ENCODE results near the gene SRSF4. TPM values are rescaled to one million over a fixed set of nuclear protein-coding genes. Genes with fewer than 3 reads are reported as not detected.

SRSF4 gene
- total and polyA plus RNA-seq, 4 experiments from 2014 or later: 60.2 to 104 (median 85.1) TPM

DNA sequence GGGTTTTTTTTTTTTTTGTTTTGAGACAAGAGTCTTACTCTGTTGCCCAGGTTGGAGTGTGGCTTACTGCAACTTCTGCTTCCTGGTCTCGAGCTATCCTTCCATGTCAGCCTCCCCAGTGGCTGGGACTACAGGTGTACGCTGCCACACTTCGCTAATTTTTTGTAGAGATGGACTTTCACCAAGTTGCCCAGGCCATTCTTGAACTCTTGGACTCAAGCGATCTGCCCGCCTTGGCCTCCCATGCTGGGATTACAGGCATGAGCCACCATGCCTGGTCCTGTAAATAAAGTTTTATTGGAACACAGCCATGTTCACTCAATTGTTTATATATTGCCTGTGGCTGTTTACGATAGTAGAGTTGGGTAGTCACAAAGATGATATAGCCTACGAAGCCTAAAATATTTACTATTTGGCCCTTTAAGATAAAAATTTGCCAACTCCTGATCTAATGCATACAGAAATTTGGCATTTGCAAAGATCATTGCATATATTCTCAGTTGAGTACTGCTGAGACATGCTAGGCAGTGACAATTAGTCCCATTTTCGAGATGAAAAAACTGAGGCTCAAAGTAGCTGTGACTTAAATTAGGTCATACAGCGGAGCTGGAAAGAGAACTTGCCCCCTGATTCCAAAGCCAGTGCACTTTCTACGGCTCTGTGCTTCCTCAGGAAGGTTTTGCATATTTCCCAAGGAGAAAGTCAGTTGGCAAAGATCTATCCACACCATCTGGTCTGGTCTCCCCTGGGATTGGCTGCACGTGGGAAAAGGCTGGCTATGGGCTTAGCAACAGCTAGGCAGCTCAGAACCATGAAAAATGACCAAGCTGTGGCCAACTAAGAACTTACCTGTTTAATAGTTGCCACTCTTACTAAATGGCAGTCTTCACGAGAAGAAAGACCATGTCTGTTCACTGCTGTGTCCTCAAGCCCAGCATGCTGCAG is 29.7 kb upstream of the SRSF4 start:
- no peaks in the 10 kb centered on the region for H3K27me3 Mint-ChIP-seq
- Histone ChIP-seq H3K9me3 (ENCODE audit: control insufficient read depth in 1 of 2, low read length in 2 of 2) (no peaks in the 10 kb centered on the region), H3K4me1 (ENCODE audit: insufficient read depth, low read length) (no peaks in the 10 kb centered on the region), H3K27me3 (ENCODE audit: insufficient read depth, low read length) (no peaks in the 10 kb centered on the region), H3K36me3 (ENCODE audit: insufficient read depth, low read length) (no peaks in the 10 kb centered on the region), H3K27ac (ENCODE audit: low read depth, low read length) (no peak overlapping the region), H3K4me3 (ENCODE audit: low read length in 2 of 2) (no peak overlapping the region)
- ChIA-PET CTCF (ENCODE audit: partially characterized antibody) (interaction anchor here (1.5 kb wide), 1 partner anchor 9 kb away, joined by 4 read pairs; no protein-coding TSS in a partner anchor), POLR2A (ENCODE audit: partially characterized antibody) (no interaction called here)
- H3K4me1 Mint-ChIP-seq: peaks cover 0 to 1% (median 0%) of the 10 kb centered on the region in 4 donors
- H3K36me3 Mint-ChIP-seq: peaks cover 26 to 50% of the 10 kb centered on the region in 2 donors
- no peak overlapping the region for H3K4me3 Mint-ChIP-seq
- H3K9me3 Mint-ChIP-seq: no peaks in the 10 kb centered on the region
- DNase-seq: no peak
- intact Hi-C loops (cut with micrococcal nuclease): no loop called here
- no peak overlapping the region for H3K27ac Mint-ChIP-seq

DNA sequence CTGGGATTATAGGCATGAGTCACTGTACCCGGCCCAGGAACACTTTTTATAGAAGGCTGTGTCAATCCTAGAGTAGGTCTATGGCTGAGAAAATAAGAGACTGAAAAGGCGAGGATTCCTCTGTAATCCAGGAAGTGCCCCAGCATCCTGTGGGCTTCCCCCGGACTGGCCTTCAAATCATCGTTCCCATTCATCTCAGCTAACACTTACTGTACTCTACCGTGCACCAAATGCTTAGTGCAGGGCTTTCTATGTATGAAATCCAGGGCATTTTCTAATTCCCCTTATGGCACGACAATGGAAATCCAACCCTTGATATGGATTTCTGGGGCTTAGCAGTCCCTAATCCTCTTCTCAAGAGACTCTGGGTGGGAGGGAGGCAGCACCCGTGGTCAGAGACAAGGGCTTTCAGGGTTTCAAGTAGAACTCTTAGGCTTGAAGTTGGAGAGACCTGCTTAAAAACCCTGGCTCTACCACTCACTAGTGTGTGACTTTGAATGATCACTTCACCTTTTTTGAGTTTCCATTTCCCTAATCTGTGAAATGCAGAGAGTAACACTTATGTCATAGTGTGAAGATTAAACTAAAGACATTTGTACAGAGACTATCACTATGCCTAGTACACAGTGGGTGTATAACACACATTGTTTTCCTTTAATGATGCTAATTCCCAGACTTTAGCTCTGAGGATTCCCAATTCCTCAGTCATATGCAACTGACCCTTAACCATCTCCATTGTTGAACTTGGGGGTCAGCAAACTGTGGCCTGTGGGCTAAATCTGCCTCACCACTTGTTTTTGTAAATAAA is 28.8 kb upstream of the SRSF4 start:
- Mint-ChIP-seq H3K36me3 (peaks cover 24 to 51% of the 10 kb centered on the region in 2 donors), H3K9me3 (no peaks in the 10 kb centered on the region), H3K27me3 (no peaks in the 10 kb centered on the region), H3K4me3 (no peak overlapping the region), H3K27ac (peak overlapping the region in 1 of 7 donors; percentile 12), H3K4me1 (peaks cover 0 to 1% (median 0%) of the 10 kb centered on the region in 4 donors)
- Histone ChIP-seq H3K27ac (ENCODE audit: low read depth, low read length) (no peak overlapping the region), H3K36me3 (ENCODE audit: insufficient read depth, low read length) (peaks cover 6% of the 10 kb centered on the region), H3K4me1 (ENCODE audit: insufficient read depth, low read length) (no peaks in the 10 kb centered on the region), H3K27me3 (ENCODE audit: insufficient read depth, low read length) (no peaks in the 10 kb centered on the region), H3K4me3 (ENCODE audit: low read length in 2 of 2) (no peak overlapping the region), H3K9me3 (ENCODE audit: control insufficient read depth in 1 of 2, low read length in 2 of 2) (no peaks in the 10 kb centered on the region)
- intact Hi-C loops (cut with micrococcal nuclease): no loop called here
- no peak for DNase-seq
- POLR2A ChIA-PET (ENCODE audit: partially characterized antibody): no interaction called here
- CTCF ChIA-PET (ENCODE audit: partially characterized antibody): interaction anchor here (1.5 kb wide), 1 partner anchor 8 kb away, joined by 4 read pairs; no protein-coding TSS in a partner anchor

DNA sequence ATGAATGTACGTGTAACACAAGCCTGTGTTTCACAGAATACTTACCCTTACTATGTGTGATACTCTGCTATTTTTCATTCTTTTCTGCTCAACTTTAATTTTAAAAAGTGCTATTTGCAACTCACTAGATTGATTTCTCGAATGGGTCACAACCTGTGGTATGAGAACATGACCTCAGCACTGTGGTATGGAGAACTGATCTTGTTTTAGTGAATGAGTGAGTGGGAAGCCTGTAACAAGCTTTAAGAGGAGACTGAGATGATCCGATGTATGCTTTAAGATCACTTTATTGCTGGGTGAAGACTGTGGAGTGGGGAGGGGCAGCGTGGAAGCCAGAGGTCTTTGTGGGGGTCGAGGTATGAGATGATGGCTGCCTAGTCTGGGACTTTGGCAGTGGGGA is 27.5 kb upstream of the SRSF4 start:
- no peaks in the 10 kb centered on the region for H3K9me3 ChIP-seq (ENCODE audit: control insufficient read depth in 1 of 2, low read length in 2 of 2)
- ChIA-PET CTCF (ENCODE audit: partially characterized antibody) (interaction anchor here (0.6 kb wide), 1 partner anchor 385 kb away, joined by 5 read pairs; no protein-coding TSS in a partner anchor), POLR2A (ENCODE audit: partially characterized antibody) (no interaction called here)
- Mint-ChIP-seq H3K27ac (peak overlapping the region in 1 of 7 donors; percentile 2), H3K36me3 (peaks cover 18 to 46% of the 10 kb centered on the region in 2 donors), H3K27me3 (no peaks in the 10 kb centered on the region), H3K4me3 (no peak overlapping the region), H3K9me3 (no peaks in the 10 kb centered on the region), H3K4me1 (no peaks in the 10 kb centered on the region)
- H3K4me1 ChIP-seq (ENCODE audit: insufficient read depth, low read length): no peaks in the 10 kb centered on the region
- no peaks in the 10 kb centered on the region for H3K27me3 ChIP-seq (ENCODE audit: insufficient read depth, low read length)
- intact Hi-C loops (cut with micrococcal nuclease): no loop called here
- H3K4me3 ChIP-seq (ENCODE audit: low read length in 2 of 2): no peak overlapping the region
- H3K36me3 ChIP-seq (ENCODE audit: insufficient read depth, low read length): peaks cover 6% of the 10 kb centered on the region
- H3K27ac ChIP-seq (ENCODE audit: low read depth, low read length): no peak overlapping the region
- DNase-seq: no peak

DNA sequence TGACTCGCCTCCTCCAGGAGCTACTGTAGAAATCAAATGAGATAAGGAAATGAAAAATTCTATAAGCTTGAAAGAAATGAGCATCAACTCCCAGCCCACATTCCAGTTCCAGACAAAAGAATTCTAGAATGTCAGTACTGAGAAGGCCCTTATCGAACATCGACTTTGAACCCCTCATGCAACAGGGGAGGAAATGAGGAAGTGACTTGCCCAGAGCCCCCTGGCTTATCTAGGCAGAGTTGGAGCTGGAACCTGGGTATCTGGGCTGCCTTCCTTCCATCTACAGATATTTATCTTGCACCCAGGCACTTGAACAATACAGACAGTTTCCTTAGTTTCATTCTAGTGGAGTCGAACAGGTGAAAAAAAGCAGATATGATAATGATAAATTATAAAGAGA is 26.7 kb upstream of the SRSF4 start:
- Histone ChIP-seq H3K27me3 (ENCODE audit: insufficient read depth, low read length) (no peaks in the 10 kb centered on the region), H3K27ac (ENCODE audit: low read depth, low read length) (no peak overlapping the region), H3K36me3 (ENCODE audit: insufficient read depth, low read length) (peaks cover 6% of the 10 kb centered on the region), H3K4me3 (ENCODE audit: low read length in 2 of 2) (no peak overlapping the region), H3K9me3 (ENCODE audit: control insufficient read depth in 1 of 2, low read length in 2 of 2) (no peaks in the 10 kb centered on the region), H3K4me1 (ENCODE audit: insufficient read depth, low read length) (no peaks in the 10 kb centered on the region)
- no peaks in the 10 kb centered on the region for H3K27me3 Mint-ChIP-seq
- no peaks in the 10 kb centered on the region for H3K9me3 Mint-ChIP-seq
- ChIA-PET POLR2A (ENCODE audit: partially characterized antibody) (no interaction called here), CTCF (ENCODE audit: partially characterized antibody) (interaction anchor here (0.6 kb wide), 1 partner anchor 384 kb away, joined by 5 read pairs; no protein-coding TSS in a partner anchor)
- no peak overlapping the region for H3K4me3 Mint-ChIP-seq
- H3K36me3 Mint-ChIP-seq: peaks cover 14 to 43% of the 10 kb centered on the region in 2 donors
- intact Hi-C loops (cut with micrococcal nuclease): no loop called here
- peaks cover 0 to under 1% (median 0%) of the 10 kb centered on the region in 4 donors for H3K4me1 Mint-ChIP-seq
- DNase-seq: no peak
- peak overlapping the region in 1 of 7 donors; percentile 79 for H3K27ac Mint-ChIP-seq

DNA sequence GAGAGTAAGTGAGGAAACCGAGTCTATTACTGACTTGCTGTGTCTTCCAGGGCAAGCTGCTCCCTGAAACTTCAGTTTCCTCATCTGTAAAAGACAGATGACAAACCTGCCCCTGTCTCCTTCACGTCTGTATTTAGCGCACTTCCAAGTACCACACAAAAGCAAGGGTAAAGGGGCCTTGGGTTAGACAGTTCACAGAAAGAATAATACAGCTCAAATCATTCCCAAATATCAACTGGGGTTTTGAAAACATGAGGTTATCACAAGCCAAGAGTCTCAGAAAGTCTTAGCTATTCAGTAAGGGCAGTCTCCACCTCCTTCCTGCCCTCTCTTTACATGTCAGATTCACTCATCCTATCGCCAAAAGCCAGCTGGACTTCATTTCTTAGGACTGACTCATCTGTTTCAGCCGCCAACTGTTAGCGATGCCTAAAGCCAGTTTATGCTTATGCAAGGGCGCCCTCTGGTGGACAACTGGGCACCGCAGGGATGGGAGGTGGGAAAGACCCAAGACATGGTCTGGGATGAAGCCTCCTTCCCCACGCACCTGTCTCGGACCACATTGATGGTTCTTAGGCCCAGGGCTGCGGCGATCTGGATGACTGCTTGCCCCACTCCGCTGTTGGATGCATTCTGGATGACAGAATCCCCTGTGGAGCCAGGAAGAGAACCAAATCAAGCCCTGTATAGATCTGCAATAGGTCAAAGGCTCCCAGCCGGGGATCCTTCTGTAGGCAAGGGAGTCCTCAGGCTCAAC is 21.1 kb upstream of the SRSF4 start:
- peak; percentile 73 to 81 (median 76) for DNase-seq
- intact Hi-C loops (cut with micrococcal nuclease): loop anchor here (1.0 to 2.0 kb wide), 4 partner anchors 21 to 417 kb away; partner anchors contain the start of gene SRSF4
- H3K4me3 Mint-ChIP-seq: no peak overlapping the region
- Histone ChIP-seq H3K4me3 (ENCODE audit: low read length in 2 of 2) (no peak overlapping the region), H3K27ac (ENCODE audit: low read depth, low read length) (no peak overlapping the region), H3K27me3 (ENCODE audit: insufficient read depth, low read length) (no peaks in the 10 kb centered on the region), H3K4me1 (ENCODE audit: insufficient read depth, low read length) (no peaks in the 10 kb centered on the region), H3K36me3 (ENCODE audit: insufficient read depth, low read length) (peaks cover 12% of the 10 kb centered on the region), H3K9me3 (ENCODE audit: control insufficient read depth in 1 of 2, low read length in 2 of 2) (no peaks in the 10 kb centered on the region)
- H3K36me3 Mint-ChIP-seq: peaks cover 16 to 32% of the 10 kb centered on the region in 2 donors
- peaks cover 0 to 7% (median 2%) of the 10 kb centered on the region in 4 donors for H3K4me1 Mint-ChIP-seq
- no peaks in the 10 kb centered on the region for H3K9me3 Mint-ChIP-seq
- H3K27ac Mint-ChIP-seq: peak overlapping the region in 2 of 7 donors; percentile 12 to 24
- ChIA-PET CTCF (ENCODE audit: partially characterized antibody) (interaction anchor here (0.6 to 7.7 kb wide), 43 partner anchors 8 to 1178 kb away, joined by 3 to 133 read pairs (median 4); partner anchors contain the start of gene SRSF4), POLR2A (ENCODE audit: partially characterized antibody) (interaction anchor here (2.2 to 3.6 kb wide), 2 partner anchors 21 to 28 kb away, joined by 4 to 22 read pairs; partner anchors contain the start of genes MECR and SRSF4)
- H3K27me3 Mint-ChIP-seq: no peaks in the 10 kb centered on the region

DNA sequence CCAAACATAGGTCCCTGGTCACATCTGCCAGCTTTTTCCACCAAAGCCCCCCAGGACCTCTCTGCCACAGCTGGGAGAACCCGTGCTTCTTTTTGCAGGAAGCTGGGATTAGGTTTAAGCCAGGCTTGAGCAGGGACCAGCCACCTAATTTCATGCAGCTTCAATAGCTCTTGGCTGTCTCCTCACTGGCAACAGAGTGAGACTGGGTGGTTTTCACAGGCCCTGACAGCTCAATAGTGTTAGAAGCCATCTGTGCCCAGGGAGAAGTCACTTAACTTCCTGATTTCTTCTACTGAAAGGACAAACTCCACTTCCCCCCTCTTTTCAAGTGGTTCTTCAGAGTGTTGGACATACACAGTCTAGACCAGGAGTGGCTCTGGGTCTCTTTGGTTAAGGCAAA is 20.4 kb upstream of the SRSF4 start:
- Histone ChIP-seq H3K4me1 (ENCODE audit: insufficient read depth, low read length) (no peaks in the 10 kb centered on the region), H3K36me3 (ENCODE audit: insufficient read depth, low read length) (peaks cover 12% of the 10 kb centered on the region), H3K27ac (ENCODE audit: low read depth, low read length) (no peak overlapping the region), H3K4me3 (ENCODE audit: low read length in 2 of 2) (no peak overlapping the region), H3K27me3 (ENCODE audit: insufficient read depth, low read length) (no peaks in the 10 kb centered on the region), H3K9me3 (ENCODE audit: control insufficient read depth in 1 of 2, low read length in 2 of 2) (no peaks in the 10 kb centered on the region)
- H3K36me3 Mint-ChIP-seq: peaks cover 16 to 37% of the 10 kb centered on the region in 2 donors
- peaks cover 0 to 7% (median 3%) of the 10 kb centered on the region in 4 donors for H3K4me1 Mint-ChIP-seq
- H3K27me3 Mint-ChIP-seq: no peaks in the 10 kb centered on the region
- ChIA-PET POLR2A (ENCODE audit: partially characterized antibody) (interaction anchor here (0.5 to 3.6 kb wide), 4 partner anchors 20 to 690 kb away, joined by 3 to 22 read pairs (median 4); partner anchors contain the start of genes MECR and SRSF4), CTCF (ENCODE audit: partially characterized antibody) (interaction anchor here (0.7 to 7.7 kb wide), 41 partner anchors 8 to 842 kb away, joined by 3 to 133 read pairs (median 4); partner anchors contain the start of gene SRSF4)
- DNase-seq: no peak
- H3K27ac Mint-ChIP-seq: no peak overlapping the region
- intact Hi-C loops (cut with micrococcal nuclease): loop anchor here (2.0 kb wide), 1 partner anchor 167 kb away; no protein-coding TSS in a partner anchor
- no peak overlapping the region for H3K4me3 Mint-ChIP-seq
- H3K9me3 Mint-ChIP-seq: no peaks in the 10 kb centered on the region

Measured in CD4-positive, alpha-beta memory T cell (primary cell).